ENCODE results near the gene TMIE. TPM values are rescaled to one million over a fixed set of nuclear protein-coding genes. Genes with fewer than 3 reads are reported as not detected.

TMIE gene
- total and polyA plus RNA-seq, 2 of the 4 experiments (the other 2 are of a cell fraction), result 0.12 TPM; not detected in 1

DNA sequence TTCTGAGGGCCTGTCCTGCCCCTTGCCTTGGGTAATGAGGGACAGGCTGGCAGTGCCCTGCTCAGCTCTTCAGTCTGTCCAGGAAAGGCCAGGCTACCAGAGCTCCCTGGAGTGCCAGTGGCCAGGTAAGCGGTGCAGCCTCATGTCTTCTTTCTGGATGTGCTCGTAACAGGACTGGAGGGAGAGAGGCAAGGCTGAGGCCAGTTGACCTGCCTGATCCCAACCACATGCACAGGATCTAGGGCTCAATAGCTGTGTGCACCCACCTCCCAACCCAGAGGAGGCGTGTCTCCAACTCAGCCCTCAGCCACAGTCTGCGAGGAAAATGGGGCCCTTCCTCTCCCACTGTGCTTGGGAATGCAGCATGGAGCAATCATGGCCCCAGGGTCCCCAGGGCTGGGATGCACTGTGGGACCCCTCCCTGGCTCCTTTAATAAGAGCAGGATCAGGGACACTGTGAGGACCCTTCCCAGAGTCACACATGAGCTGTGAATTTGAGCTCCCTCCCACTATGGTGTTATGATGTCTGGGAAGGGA, 30.2 kb upstream of the TMIE start:
- H4K8ac ChIP-seq (ENCODE audit: low read depth in 2 of 2, low read length in 2 of 2), result no peak overlapping the region
- H4K91ac ChIP-seq (ENCODE audit: insufficient read depth, low read depth, low read length), result no peak overlapping the region
- no peak overlapping the region for H3K56ac ChIP-seq (ENCODE audit: extremely low read depth, insufficient read depth, low read length)
- dilution Hi-C loops (cut with HindIII; ENCODE audit: low sequenced_read_pairs, unreplicated experiment), result no loop called here
- WGBS, 2 experiments (ENCODE audit: extremely low coverage in 2 of 2, insufficient read length in 1 of 2), result 100% methylated on average over 1 of the region's 4 CpGs; no CpG with 5 or more reads in 1 of the 2 experiments
- no peak overlapping the region for H2AFZ ChIP-seq (replicated peaks; ENCODE audit: low read length, poor library complexity)
- H3K27me3 ChIP-seq (ENCODE audit: control insufficient read depth, insufficient read depth, low read length), result peaks cover 2% of the 10 kb centered on the region; the same call in 1 of the 2 replicates
- H3K9me1 ChIP-seq (ENCODE audit: insufficient read depth, low read length), result no peaks in the 10 kb centered on the region
- H2BK15ac ChIP-seq (ENCODE audit: low read depth, low read length), result no peak overlapping the region
- H4K5ac ChIP-seq (ENCODE audit: low read depth, low read length), result no peak overlapping the region
- H3K9ac ChIP-seq (ENCODE audit: low read depth, low read length), result no peak overlapping the region
- H2AK9ac ChIP-seq (replicated peaks; ENCODE audit: low read depth, low read length, poor library complexity), result no peak overlapping the region
- no peak overlapping the region for H3K4ac ChIP-seq (ENCODE audit: low read depth, low read length)
- H3K4me1 ChIP-seq (ENCODE audit: control insufficient read depth, insufficient read depth, low read length), result 0 out of 2 replicates have a peak, but pooled peaks cover 2% of the 10 kb centered on the region
- H4K20me1 ChIP-seq (ENCODE audit: insufficient read depth, low read length), result no peaks in the 10 kb centered on the region
- peaks cover 5% of the 10 kb centered on the region; the same call in 1 of the 2 replicates for H3K36me3 ChIP-seq (ENCODE audit: control insufficient read depth, insufficient read depth, low read length)
- no peak overlapping the region for H2BK20ac ChIP-seq (ENCODE audit: low read depth, low read length)
- H3K79me1 ChIP-seq (ENCODE audit: low read depth in 1 of 2, low read length in 2 of 2), result no peaks in the 10 kb centered on the region
- in situ Hi-C loops (cut with MboI; ENCODE audit: low sequenced_read_pairs), result no loop called here
- H3K23ac ChIP-seq (ENCODE audit: low read depth, low read length), result no peak overlapping the region
- H2AK5ac ChIP-seq (ENCODE audit: low read depth, low read length), result no peak overlapping the region
- ChIA-PET POLR2A (ENCODE audit: unreplicated experiment) (no interaction called here), CTCF (interaction anchor here (1.2 kb wide), 1 partner anchor 8 kb away, joined by 3 read pairs; no protein-coding TSS in a partner anchor)
- DNase-seq (no peak), ATAC-seq (ENCODE audit: low read depth) (no peak)
- H2BK5ac ChIP-seq (ENCODE audit: low read depth, low read length, poor library complexity, severe bottlenecking), result no peak overlapping the region
- no peaks in the 10 kb centered on the region for H3K9me3 ChIP-seq (ENCODE audit: control insufficient read depth, insufficient read depth, low read length)
- no peak overlapping the region for H3K14ac ChIP-seq (replicated peaks; ENCODE audit: low read depth, low read length)
- no peak overlapping the region for H3K18ac ChIP-seq (ENCODE audit: low read depth, low read length)
- TF ChIP-seq CHD1 (IDR thresholded peaks at IDR 0.05; ENCODE audit: low read depth, low read length) (no peak), CTCF (conservative IDR thresholded peaks at IDR 0.05; ENCODE audit: low read depth, low read length) (no peak), USF2 (IDR thresholded peaks at IDR 0.05; ENCODE audit: low read depth, low read length) (no peak), MXI1 (IDR thresholded peaks at IDR 0.05; ENCODE audit: borderline replicate concordance, low read depth, low read length) (no peak), MAFK (IDR thresholded peaks at IDR 0.05; ENCODE audit: low read depth, low read length) (no peak)
- no peak overlapping the region for H3K4me2 ChIP-seq (ENCODE audit: low read depth, low read length)
- H3K4me3 ChIP-seq (ENCODE audit: insufficient read depth, low read depth, low read length), result no peak overlapping the region
- no peak overlapping the region for H3K27ac ChIP-seq (ENCODE audit: insufficient read depth, low read length)
- intact Hi-C loops (cut with micrococcal nuclease), result no loop called here
- no TSS peak for BruUV-seq (replicated peaks)
- H2BK120ac ChIP-seq (ENCODE audit: low read depth, low read length), result no peak overlapping the region

All from IMR-90 (cell line).